Neural progenitor cell (in vitro differentiated cells): ENCODE data around the gene MYLIP. TPM values are rescaled to one million over a fixed set of nuclear protein-coding genes. Genes with fewer than 3 reads are reported as not detected.

Experiments used
- DNase-seq: peaks from one replicate; pipeline ENCODE4 v3.0.0-alpha.2; 2016; ENCODE audit warnings: low spot score
- H2AFZ ChIP-seq: fragments of 200-600 bp; sonication (generic); replicated peaks from 2 replicates; pipeline ENCODE4 v1.6.1; 2016; ENCODE audit warnings: antibody characterized with exemption
- H3F3A ChIP-seq: fragments of 200-600 bp; sonication (generic); 2 replicates; pipeline ENCODE4 v1.6.1; 2016; ENCODE audit warnings: antibody characterized with exemption, low read depth
- H3K27ac ChIP-seq: fragments of 200-600 bp; sonication (generic); 2 replicates; pipeline ENCODE4 v1.5.1; 2016; ENCODE audit warnings: mild to moderate bottlenecking
- H3K27me3 ChIP-seq: fragments of 200-600 bp; sonication (generic); 2 replicates; pipeline ENCODE4 v1.6.1; 2016; ENCODE audit warnings: mild to moderate bottlenecking, moderate library complexity
- H3K36me3 ChIP-seq: fragments of 200-600 bp; sonication (generic); 2 replicates; pipeline ENCODE4 v1.5.1; 2016
- H3K4me1 ChIP-seq: fragments of 200-600 bp; sonication (generic); 2 replicates; pipeline ENCODE4 v1.6.1; 2016; ENCODE audit warnings: mixed run types
- H3K4me2 ChIP-seq: fragments of 200-600 bp; sonication (generic); 2 replicates; pipeline ENCODE4 v1.6.1; 2016
- H3K4me3 ChIP-seq: fragments of 200-600 bp; sonication (generic); 2 replicates; pipeline ENCODE4 v1.5.1; 2016
- H3K79me2 ChIP-seq: fragments of 200-600 bp; sonication (generic); 2 replicates; pipeline ENCODE4 v1.6.1; 2016; ENCODE audit warnings: low read depth
- H3K9ac ChIP-seq: fragments of 200-600 bp; sonication (generic); 2 replicates; pipeline ENCODE4 v1.6.1; 2016
- H3K9me3 ChIP-seq: fragments of 200-600 bp; sonication (generic); 2 replicates; pipeline ENCODE4 v1.5.1; 2016; ENCODE audit warnings: low read depth
- H4K20me1 ChIP-seq: fragments of 200-600 bp; sonication (generic); 2 replicates; pipeline ENCODE4 v1.6.1; 2016; ENCODE audit warnings: low read depth
- H3K27ac Mint-ChIP-seq: 3 replicates; pipeline ENCODE4 v1.8.0; 2021; ENCODE audit warnings: mixed read lengths
- H3K27me3 Mint-ChIP-seq: 2 replicates; pipeline ENCODE4 v1.8.0; 2022; ENCODE audit warnings: low read depth, mild to moderate bottlenecking, inconsistent platforms, moderate library complexity, mixed read lengths; ENCODE audit not compliant: insufficient read depth
- H3K36me3 Mint-ChIP-seq: 3 replicates; pipeline ENCODE4 v1.8.0; 2021; ENCODE audit warnings: mixed read lengths
- H3K4me1 Mint-ChIP-seq: 3 replicates; pipeline ENCODE4 v1.8.0; 2021; ENCODE audit warnings: mixed read lengths
- H3K4me3 Mint-ChIP-seq: 3 replicates; pipeline ENCODE4 v1.8.0; 2021; ENCODE audit warnings: mild to moderate bottlenecking, moderate library complexity, mixed read lengths
- H3K9me3 Mint-ChIP-seq: 3 replicates; pipeline ENCODE4 v1.8.0; 2020; ENCODE audit warnings: mixed read lengths
- CTCF ChIP-seq: fragments of 200-600 bp; sonication (generic); IDR thresholded peaks from 2 replicates; pipeline ENCODE4 v1.5.1; 2017; ENCODE audit warnings: antibody characterized with exemption, mild to moderate bottlenecking
- EZH2 ChIP-seq: fragments of 200-600 bp; sonication (generic); IDR thresholded peaks from 2 replicates; pipeline ENCODE4 v1.6.1; 2017; ENCODE audit warnings: antibody characterized with exemption, mild to moderate bottlenecking, moderate library complexity
- EZH2phosphoT487 ChIP-seq: fragments of 200-600 bp; sonication (generic); IDR thresholded peaks from 2 replicates; pipeline ENCODE4 v1.6.1; 2017; ENCODE audit warnings: antibody characterized with exemption
- total RNA-seq: library from RNA; depleted of rRNA; stranded (reverse); fragments of >200 nt; gene quantifications from 2 replicates; pipeline ENCODE4 v1.2.3, GENCODE V29; 2015; ENCODE audit warnings: low replicate concordance

The MYLIP gene
- total RNA-seq, 1 donor from 2014 or later = 8.2 TPM

GRCh38 chr6:16154904-16155303 is 26.0 kb downstream of the MYLIP start:
- no peaks in the 10 kb centered on the region for H3K27me3 ChIP-seq
- no peaks in the 10 kb centered on the region for H3K9me3 ChIP-seq
- H4K20me1 ChIP-seq = no peaks in the 10 kb centered on the region
- no peak overlapping the region for H3K9ac ChIP-seq
- Mint-ChIP-seq H3K27ac (no peak overlapping the region), H3K27me3 (peaks cover 2% of the 10 kb centered on the region), H3K9me3 (no peaks in the 10 kb centered on the region), H3K4me1 (no peaks in the 10 kb centered on the region), H3K36me3 (peaks cover 5% of the 10 kb centered on the region), H3K4me3 (no peak overlapping the region)
- H3K36me3 ChIP-seq = no peaks in the 10 kb centered on the region
- no peak overlapping the region for H3K4me2 ChIP-seq
- TF ChIP-seq CTCF (no peak), EZH2 (no peak), EZH2phosphoT487 (no peak)
- no peak overlapping the region for H2AFZ ChIP-seq
- no peak overlapping the region for H3K4me3 ChIP-seq
- no peaks in the 10 kb centered on the region for H3F3A ChIP-seq
- DNase-seq = no peak
- no peak overlapping the region for H3K27ac ChIP-seq
- H3K4me1 ChIP-seq = peaks cover 6% of the 10 kb centered on the region
- H3K79me2 ChIP-seq = no peaks in the 10 kb centered on the region

- TF ChIP-seq CTCF = no peak
- TF ChIP-seq EZH2 = no peak
- TF ChIP-seq EZH2phosphoT487 = no peak
- no peak overlapping the region for H3K27ac Mint-ChIP-seq
- H3K9me3 Mint-ChIP-seq = no peaks in the 10 kb centered on the region
- H3K4me3 Mint-ChIP-seq = no peak overlapping the region
- no peak overlapping the region for H3K27ac ChIP-seq
- H3K27me3 Mint-ChIP-seq = peaks cover 2% of the 10 kb centered on the region
- no peaks in the 10 kb centered on the region for H4K20me1 ChIP-seq
- no peaks in the 10 kb centered on the region for H3K9me3 ChIP-seq
- no peak overlapping the region for H2AFZ ChIP-seq
- no peak overlapping the region for H3K4me2 ChIP-seq
- H3K9ac ChIP-seq = no peak overlapping the region
- H3F3A ChIP-seq = no peaks in the 10 kb centered on the region
- no peak for DNase-seq
- no peaks in the 10 kb centered on the region for H3K4me1 Mint-ChIP-seq
- peaks cover 3% of the 10 kb centered on the region for H3K36me3 Mint-ChIP-seq
- H3K36me3 ChIP-seq = no peaks in the 10 kb centered on the region
- H3K27me3 ChIP-seq = no peaks in the 10 kb centered on the region
- H3K4me1 ChIP-seq = peaks cover 6% of the 10 kb centered on the region
- H3K79me2 ChIP-seq = no peaks in the 10 kb centered on the region
- H3K4me3 ChIP-seq = no peak overlapping the region
Observed at GRCh38 chr6:16157492-16157891, 28.6 kb downstream of the MYLIP start.

GRCh38 chr6:16157909-16158308 is 29.0 kb downstream of the MYLIP start:
- Histone ChIP-seq H3K27me3 (no peaks in the 10 kb centered on the region), H2AFZ (no peak overlapping the region), H4K20me1 (no peaks in the 10 kb centered on the region), H3K79me2 (no peaks in the 10 kb centered on the region), H3K4me2 (no peak overlapping the region), H3K9me3 (no peaks in the 10 kb centered on the region), H3K4me3 (no peak overlapping the region), H3F3A (no peaks in the 10 kb centered on the region), H3K27ac (no peak overlapping the region), H3K4me1 (peaks cover 6% of the 10 kb centered on the region), H3K9ac (no peak overlapping the region), H3K36me3 (no peaks in the 10 kb centered on the region)
- Mint-ChIP-seq H3K9me3 (no peaks in the 10 kb centered on the region), H3K36me3 (peaks cover 3% of the 10 kb centered on the region), H3K4me1 (no peaks in the 10 kb centered on the region), H3K27ac (no peak overlapping the region), H3K4me3 (no peak overlapping the region), H3K27me3 (no peaks in the 10 kb centered on the region)
- TF ChIP-seq EZH2phosphoT487 (no peak), CTCF (no peak), EZH2 (no peak)
- DNase-seq = peak; percentile 72
